ENCODE data around the gene SPTLC3.

The SPTLC3 gene

GRCh38 chr20:13085275-13085674 lies 76.5 kb downstream of the SPTLC3 start:
- no peak overlapping the region for H3K4me3 ChIP-seq (ENCODE audit: low read depth, low read length)
- TF ChIP-seq CTCF (IDR thresholded peaks at IDR 0.05; ENCODE audit: control insufficient read depth, extremely low read depth, insufficient read depth) = no peak
- no peak for DNase-seq (ENCODE audit: low read depth)

GRCh38 chr20:13089950-13090469 lies 81.2 kb downstream of the SPTLC3 start:
- no peak for DNase-seq (ENCODE audit: low read depth)
- TF ChIP-seq CTCF (IDR thresholded peaks at IDR 0.05; ENCODE audit: control insufficient read depth, extremely low read depth, insufficient read depth) = no peak
- no peak overlapping the region for H3K4me3 ChIP-seq (ENCODE audit: low read depth, low read length)

GRCh38 chr20:13092111-13092510 lies 83.3 kb downstream of the SPTLC3 start:
- no peak for DNase-seq (ENCODE audit: low read depth)
- TF ChIP-seq CTCF (IDR thresholded peaks at IDR 0.05; ENCODE audit: control insufficient read depth, extremely low read depth, insufficient read depth) = no peak
- H3K4me3 ChIP-seq (ENCODE audit: low read depth, low read length) = no peak overlapping the region

GRCh38 chr20:13094976-13095375 lies 86.2 kb downstream of the SPTLC3 start:
- no peak for TF ChIP-seq CTCF (IDR thresholded peaks at IDR 0.05; ENCODE audit: control insufficient read depth, extremely low read depth, insufficient read depth)
- no peak overlapping the region for H3K4me3 ChIP-seq (ENCODE audit: low read depth, low read length)
- DNase-seq (ENCODE audit: low read depth) = no peak

- no peak for DNase-seq (ENCODE audit: low read depth)
- TF ChIP-seq CTCF (IDR thresholded peaks at IDR 0.05; ENCODE audit: control insufficient read depth, extremely low read depth, insufficient read depth) = no peak
- H3K4me3 ChIP-seq (ENCODE audit: low read depth, low read length) = no peak overlapping the region
Measured at GRCh38 chr20:13098720-13099355, 90.1 kb downstream of the SPTLC3 start.

GRCh38 chr20:13099676-13100075 lies 90.9 kb downstream of the SPTLC3 start:
- no peak for DNase-seq (ENCODE audit: low read depth)
- no peak for TF ChIP-seq CTCF (IDR thresholded peaks at IDR 0.05; ENCODE audit: control insufficient read depth, extremely low read depth, insufficient read depth)
- H3K4me3 ChIP-seq (ENCODE audit: low read depth, low read length) = no peak overlapping the region

- H3K4me3 ChIP-seq (ENCODE audit: low read depth, low read length) = no peak overlapping the region
- no peak for DNase-seq (ENCODE audit: low read depth)
- TF ChIP-seq CTCF (IDR thresholded peaks at IDR 0.05; ENCODE audit: control insufficient read depth, extremely low read depth, insufficient read depth) = no peak
Measured at GRCh38 chr20:13101276-13101675, 92.5 kb downstream of the SPTLC3 start.
